Ovary (tissue), 3 donors: ENCODE data around the gene DDIT3.

Source experiments
- POLR2A ChIP-seq: fragments of 450-650 bp; IDR thresholded peaks from one replicate; pipeline ENCODE4 v1.6.1; 2017; ENCODE audit warnings: antibody characterized with exemption, mild to moderate bottlenecking, moderate library complexity
- TF ChIP-seq, protein P1 (sequence below), 3 donors: fragments of 450-650 bp in 2 of 3; fragments of 200-600 bp in 1 of 3; IDR thresholded peaks; one replicate each; pipeline versions ENCODE4 v1.5.1 to v1.8.0; 2016 to 2022; ENCODE audit warnings: antibody characterized with exemption in 3 of 3, mild to moderate bottlenecking in 1 of 3
- donor health status: DM: no; HTN: no; CAD: no.

DNA sequence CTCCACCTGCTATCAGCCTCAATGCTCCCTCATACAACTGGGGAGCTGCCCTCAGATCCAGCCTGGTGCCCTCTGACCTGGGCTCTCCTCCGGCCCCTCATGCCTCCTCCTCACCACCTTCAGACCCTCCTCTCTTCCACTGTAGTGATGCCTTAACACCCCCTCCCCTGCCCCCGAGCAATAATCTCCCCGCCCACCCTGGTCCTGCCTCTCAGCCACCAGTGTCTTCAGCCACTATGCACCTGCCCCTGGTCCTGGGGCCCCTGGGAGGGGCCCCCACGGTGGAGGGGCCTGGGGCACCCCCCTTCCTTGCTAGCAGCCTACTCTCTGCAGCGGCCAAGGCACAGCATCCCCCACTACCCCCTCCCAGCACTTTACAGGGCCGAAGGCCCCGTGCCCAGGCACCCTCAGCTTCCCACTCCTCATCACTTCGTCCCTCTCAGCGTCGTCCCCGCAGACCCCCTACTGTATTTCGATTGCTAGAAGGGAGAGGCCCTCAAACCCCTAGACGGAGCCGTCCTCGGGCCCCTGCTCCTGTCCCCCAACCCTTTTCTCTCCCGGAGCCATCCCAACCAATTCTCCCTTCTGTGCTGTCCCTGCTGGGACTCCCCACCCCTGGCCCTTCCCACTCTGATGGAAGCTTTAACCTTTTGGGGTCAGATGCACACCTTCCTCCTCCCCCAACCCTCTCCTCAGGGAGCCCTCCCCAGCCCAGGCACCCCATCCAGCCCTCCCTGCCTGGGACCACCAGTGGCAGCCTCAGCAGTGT lies 5.5 kb upstream of the DDIT3 start:
- TF ChIP-seq, protein P1, sequence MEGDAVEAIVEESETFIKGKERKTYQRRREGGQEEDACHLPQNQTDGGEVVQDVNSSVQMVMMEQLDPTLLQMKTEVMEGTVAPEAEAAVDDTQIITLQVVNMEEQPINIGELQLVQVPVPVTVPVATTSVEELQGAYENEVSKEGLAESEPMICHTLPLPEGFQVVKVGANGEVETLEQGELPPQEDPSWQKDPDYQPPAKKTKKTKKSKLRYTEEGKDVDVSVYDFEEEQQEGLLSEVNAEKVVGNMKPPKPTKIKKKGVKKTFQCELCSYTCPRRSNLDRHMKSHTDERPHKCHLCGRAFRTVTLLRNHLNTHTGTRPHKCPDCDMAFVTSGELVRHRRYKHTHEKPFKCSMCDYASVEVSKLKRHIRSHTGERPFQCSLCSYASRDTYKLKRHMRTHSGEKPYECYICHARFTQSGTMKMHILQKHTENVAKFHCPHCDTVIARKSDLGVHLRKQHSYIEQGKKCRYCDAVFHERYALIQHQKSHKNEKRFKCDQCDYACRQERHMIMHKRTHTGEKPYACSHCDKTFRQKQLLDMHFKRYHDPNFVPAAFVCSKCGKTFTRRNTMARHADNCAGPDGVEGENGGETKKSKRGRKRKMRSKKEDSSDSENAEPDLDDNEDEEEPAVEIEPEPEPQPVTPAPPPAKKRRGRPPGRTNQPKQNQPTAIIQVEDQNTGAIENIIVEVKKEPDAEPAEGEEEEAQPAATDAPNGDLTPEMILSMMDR (IDR thresholded peaks at IDR 0.05) = no peak
- no peak for TF ChIP-seq POLR2A
